Gastrocnemius medialis (tissue), 4 donors: ENCODE measurements around the gene ZCCHC18. TPM values are rescaled to one million over a fixed set of nuclear protein-coding genes. Genes with fewer than 3 reads are reported as not detected.
A peak's percentile ranks its signal among the peaks of the same experiment; 100 is the strongest.
"Not testable (repeated sequence)": the region's sequence is repeated elsewhere in the genome, so short reads cannot be mapped to it uniquely, and the experiment has no call there.

Experiments used
- ATAC-seq, 2 donors: fragments of 150-250 bp; one replicate each; pipeline ENCODE4 v1.9.1; 2016
- DNase-seq, 2 donors: peaks; one replicate each; pipeline ENCODE4 v3.0.0-alpha.2; 2019
- H3K27ac ChIP-seq, 4 donors: fragments of 200-600 bp; sonication (generic); 1 replicate in 1 of 4; 2 replicates in 3 of 4; pipeline ENCODE4 v1.5.1; 2016 to 2018; ENCODE audit warnings: mild to moderate bottlenecking in 2 of 4, moderate library complexity in 1 of 4
- H3K27me3 ChIP-seq, 3 donors: fragments of 200-600 bp; sonication (generic) in 2 of 3; 1 replicate in 1 of 3; 2 replicates in 2 of 3; pipeline versions ENCODE4 v1.5.1 to v1.6.0; 2016 to 2019; ENCODE audit warnings: mild to moderate bottlenecking in 1 of 3, moderate library complexity in 1 of 3
- H3K36me3 ChIP-seq, 2 donors: fragments of 200-600 bp; sonication (generic) in 1 of 2; one replicate each; pipeline ENCODE4 v1.5.1; 2017 to 2018
- H3K4me1 ChIP-seq, 2 donors: fragments of 200-600 bp; sonication (generic) in 1 of 2; one replicate each; pipeline ENCODE4 v1.5.1; 2016 to 2017; ENCODE audit warnings: mild to moderate bottlenecking in 2 of 2
- H3K4me3 ChIP-seq, 4 donors: fragments of 200-600 bp; sonication (generic) in 3 of 4; 1 replicate in 1 of 4; 2 replicates in 3 of 4; pipeline ENCODE4 v1.5.1; 2016 to 2019; ENCODE audit warnings: mild to moderate bottlenecking in 2 of 4
- H3K9me3 ChIP-seq, 3 donors: fragments of 200-600 bp; sonication (generic) in 2 of 3; 1 replicate in 1 of 3; 2 replicates in 2 of 3; pipeline ENCODE4 v1.5.1; 2016 to 2019
- POLR2A ChIP-seq, 2 donors: fragments of 450-650 bp; IDR thresholded peaks; one replicate each; pipeline ENCODE4 v1.6.1; 2017; ENCODE audit warnings: antibody characterized with exemption in 2 of 2, mild to moderate bottlenecking in 2 of 2, moderate library complexity in 2 of 2
- in situ Hi-C, 4 donors: fragments of 200-750 bp; cut with MboI; loops; one replicate each; pipeline versions ENCODE4 v1.15.0 to v1.8.0; 2017; ENCODE audit warnings: low sequenced_read_pairs in 4 of 4
- intact Hi-C: fragments of 100-400 bp; cut with DNase I; formaldehyde crosslinking; loops from one replicate; pipeline ENCODE4 v1.15.1; 2023; ENCODE audit warnings: low total_unique reads
- total RNA-seq, 4 donors: library from RNA; depleted of rRNA; stranded (reverse); fragments of >200 nt; gene quantifications; one replicate each; pipeline versions ENCODE4 v1.1.0 to v1.2.3, GENCODE V29; 2016
- TF ChIP-seq, protein P1 (sequence below), 5 experiments: fragments of 450-650 bp in 3 of 5; fragments of 200-600 bp in 2 of 5; sonication (generic) in 2 of 5; IDR thresholded peaks in 4 of 5; conservative IDR thresholded peaks in 1 of 5; 1 replicate in 4 of 5; 2 replicates in 1 of 5; pipeline ENCODE4 v1.5.1; 2016 to 2019; ENCODE audit warnings: antibody characterized with exemption in 5 of 5, mild to moderate bottlenecking in 3 of 5, moderate library complexity in 3 of 5

ZCCHC18 gene
- not detected for total RNA-seq

DNA sequence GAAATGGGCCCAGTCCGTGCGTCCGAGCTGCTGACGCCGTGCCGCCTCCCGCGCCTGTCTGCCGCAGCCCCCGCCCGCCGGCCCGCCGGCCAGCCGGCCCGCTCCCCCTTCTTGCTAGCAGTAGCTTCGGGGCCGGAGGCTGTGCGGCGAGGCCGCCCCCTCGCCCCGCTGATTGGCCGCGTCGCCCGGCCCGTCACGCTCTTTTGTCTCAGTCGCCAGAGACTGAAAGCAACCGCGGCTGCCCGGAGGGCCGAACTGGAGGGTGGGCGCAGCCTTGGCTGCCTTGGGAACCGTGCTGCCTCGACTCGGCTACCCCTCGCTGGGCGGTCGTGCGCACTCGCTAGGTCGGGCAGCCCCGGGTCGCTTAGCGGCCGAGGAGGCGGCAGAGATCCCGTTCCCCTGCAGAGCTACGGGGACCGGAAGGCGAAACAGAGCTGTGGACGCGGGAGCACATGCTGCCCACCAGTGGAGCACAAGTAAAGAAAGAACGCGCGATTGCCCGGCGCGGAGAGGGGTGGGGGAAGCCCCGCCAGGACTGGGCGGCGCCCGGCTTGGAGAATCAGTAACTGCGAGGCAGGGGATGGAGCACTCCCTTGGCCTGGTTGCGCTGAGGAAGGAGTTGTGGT is at the start of gene ZCCHC18:
Gene ZCCHC18, plus strand, starts transcription at position 198 of the 626 bp plus-strand sequence. CDS start 1,589 bp downstream, outside the sequence.
- in situ Hi-C loops (no loop called here), intact Hi-C loops (loop anchor here (2.0 kb wide), 2 partner anchors 14 to 24 kb away; no protein-coding TSS in a partner anchor)
- H3K36me3 ChIP-seq, result no peaks in the 10 kb centered on the region
- DNase-seq (no peak), ATAC-seq (peak; percentile 26 to 55)
- TF ChIP-seq, protein P1, sequence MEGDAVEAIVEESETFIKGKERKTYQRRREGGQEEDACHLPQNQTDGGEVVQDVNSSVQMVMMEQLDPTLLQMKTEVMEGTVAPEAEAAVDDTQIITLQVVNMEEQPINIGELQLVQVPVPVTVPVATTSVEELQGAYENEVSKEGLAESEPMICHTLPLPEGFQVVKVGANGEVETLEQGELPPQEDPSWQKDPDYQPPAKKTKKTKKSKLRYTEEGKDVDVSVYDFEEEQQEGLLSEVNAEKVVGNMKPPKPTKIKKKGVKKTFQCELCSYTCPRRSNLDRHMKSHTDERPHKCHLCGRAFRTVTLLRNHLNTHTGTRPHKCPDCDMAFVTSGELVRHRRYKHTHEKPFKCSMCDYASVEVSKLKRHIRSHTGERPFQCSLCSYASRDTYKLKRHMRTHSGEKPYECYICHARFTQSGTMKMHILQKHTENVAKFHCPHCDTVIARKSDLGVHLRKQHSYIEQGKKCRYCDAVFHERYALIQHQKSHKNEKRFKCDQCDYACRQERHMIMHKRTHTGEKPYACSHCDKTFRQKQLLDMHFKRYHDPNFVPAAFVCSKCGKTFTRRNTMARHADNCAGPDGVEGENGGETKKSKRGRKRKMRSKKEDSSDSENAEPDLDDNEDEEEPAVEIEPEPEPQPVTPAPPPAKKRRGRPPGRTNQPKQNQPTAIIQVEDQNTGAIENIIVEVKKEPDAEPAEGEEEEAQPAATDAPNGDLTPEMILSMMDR (IDR thresholded peaks at IDR 0.05 in 4 of 5, conservative IDR thresholded peaks at IDR 0.05 in 1 of 5), result no peak
- no peak for TF ChIP-seq POLR2A (IDR thresholded peaks at IDR 0.05)
- H3K27me3 ChIP-seq, result peaks cover 0 to 8% (median 3%) of the 10 kb centered on the region in 3 donors
- peak within 1 kb of the TSS in 3 of 4 donors; percentile 12 to 57 (median 49) for H3K27ac ChIP-seq
- no peaks in the 10 kb centered on the region for H3K9me3 ChIP-seq
- H3K4me1 ChIP-seq, result no peaks in the 10 kb centered on the region
- peak within 1 kb of the TSS; percentile 46 to 68 (median 58) for H3K4me3 ChIP-seq

DNA sequence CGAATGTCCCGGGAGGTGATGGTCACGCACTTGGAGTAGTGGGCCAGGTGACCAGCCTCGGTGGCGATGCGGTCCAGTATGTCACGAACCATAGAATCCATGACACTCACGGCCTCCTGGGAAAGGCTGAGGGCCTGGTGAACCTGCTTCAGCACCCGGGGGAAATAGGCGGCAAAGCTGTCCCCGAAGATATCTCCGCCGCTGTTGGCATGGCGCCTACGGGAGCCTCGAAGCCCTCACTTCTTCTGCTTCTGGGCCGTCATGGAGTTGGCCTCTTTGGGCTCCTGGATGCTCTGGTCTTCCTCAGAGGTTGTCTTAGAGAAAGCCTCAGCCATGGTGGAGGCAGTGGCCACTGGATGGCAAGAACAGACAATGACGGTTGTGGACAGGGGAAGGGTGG is 49.7 kb upstream of the ZCCHC18 start:
- H3K36me3 ChIP-seq, H3K4me1 ChIP-seq, in situ Hi-C loops, H3K9me3 ChIP-seq, intact Hi-C loops, H3K27ac ChIP-seq, H3K27me3 ChIP-seq, H3K4me3 ChIP-seq, DNase-seq, ATAC-seq: not testable (repeated sequence)

DNA sequence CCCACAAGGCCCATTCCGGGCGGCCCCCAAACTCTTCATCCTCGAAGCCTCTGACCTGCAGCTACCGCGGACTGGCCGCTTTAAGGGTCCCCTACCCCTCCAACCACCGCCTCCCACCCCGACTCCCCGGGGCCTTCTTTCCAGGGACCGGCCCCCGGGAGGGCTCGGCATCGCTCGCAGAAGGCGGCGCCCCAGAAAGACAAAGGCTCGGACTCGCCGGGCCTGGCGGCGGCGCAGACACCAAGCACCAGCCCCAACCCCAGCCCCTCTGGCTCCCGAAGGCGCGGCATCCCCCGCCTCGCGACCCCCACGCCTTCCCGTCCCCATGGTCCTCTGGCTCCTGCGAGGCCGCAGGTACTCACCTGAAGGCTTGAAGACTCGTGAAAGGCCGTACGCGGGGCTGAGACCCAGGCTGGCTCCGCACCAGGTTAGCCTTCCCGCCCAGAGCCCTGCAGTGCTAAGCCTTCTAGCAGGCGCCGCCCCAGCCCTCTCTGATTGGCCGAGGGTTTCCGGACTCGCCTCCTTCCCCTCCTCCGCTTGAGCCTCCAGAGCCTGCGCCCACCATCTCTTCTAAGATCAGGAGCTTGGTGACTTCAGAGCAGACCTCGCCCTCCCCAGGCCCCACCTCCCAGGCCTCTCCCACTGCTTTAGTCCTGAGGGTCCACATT is 36.4 kb upstream of the ZCCHC18 start, which contains the start of gene TMSB15C:
Gene TMSB15C, minus strand, starts transcription at position 459 of the 668 bp plus-strand sequence.
- H3K36me3 ChIP-seq, DNase-seq, H3K27me3 ChIP-seq, H3K4me1 ChIP-seq, H3K27ac ChIP-seq, intact Hi-C loops, H3K4me3 ChIP-seq, in situ Hi-C loops, ATAC-seq, H3K9me3 ChIP-seq: not testable (repeated sequence)

DNA sequence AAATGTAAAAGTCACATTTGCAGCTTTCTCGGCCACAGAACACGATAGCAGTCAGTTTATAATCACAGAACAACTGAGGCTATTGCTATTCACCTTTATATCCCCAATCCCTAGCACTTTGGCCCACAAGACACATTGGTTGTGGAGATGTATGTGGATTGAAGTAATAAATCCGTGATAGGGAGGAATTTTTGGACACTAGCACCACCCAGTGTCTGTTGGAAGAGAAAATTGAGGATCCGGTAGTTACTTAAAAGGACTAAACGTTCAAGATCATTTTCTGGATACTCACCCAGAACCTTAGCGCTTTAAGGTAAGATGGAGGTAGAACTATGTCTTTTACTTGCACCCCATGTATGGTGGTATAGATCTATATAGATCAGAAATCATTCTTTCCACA is 34.5 kb upstream of the ZCCHC18 start:
- H3K36me3 ChIP-seq, in situ Hi-C loops, H3K4me1 ChIP-seq, DNase-seq, intact Hi-C loops, H3K9me3 ChIP-seq, H3K27me3 ChIP-seq, ATAC-seq, H3K27ac ChIP-seq, H3K4me3 ChIP-seq: not testable (repeated sequence)

DNA sequence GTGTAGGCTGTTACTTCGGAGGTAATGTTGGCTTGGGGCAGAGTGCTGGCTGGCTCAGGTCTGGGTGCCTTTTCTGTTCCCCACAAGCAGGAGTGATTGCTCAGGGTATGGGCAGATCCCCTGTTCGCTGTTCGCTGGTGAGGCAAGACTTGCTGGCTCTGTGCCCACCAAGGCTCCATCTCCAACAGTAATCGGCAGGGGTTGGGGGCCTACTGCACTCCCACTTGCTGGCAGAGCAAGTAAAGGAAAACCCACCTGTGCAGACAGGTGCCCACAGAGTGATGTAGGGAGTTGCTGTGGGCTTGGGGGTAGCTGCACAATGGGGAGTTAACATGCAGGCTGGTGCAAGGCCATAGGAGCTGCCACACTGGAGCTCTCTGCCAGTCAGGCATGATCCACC is 28.3 kb upstream of the ZCCHC18 start:
- Histone ChIP-seq H3K4me1 (no peaks in the 10 kb centered on the region), H3K4me3 (no peak overlapping the region), H3K9me3 (no peaks in the 10 kb centered on the region), H3K27ac (no peak overlapping the region), H3K36me3 (no peaks in the 10 kb centered on the region), H3K27me3 (peaks cover 0 to 3% (median 0%) of the 10 kb centered on the region in 3 donors)
- DNase-seq (no peak), ATAC-seq (no peak)
- intact Hi-C loops (no loop called here), in situ Hi-C loops (no loop called here)
- TF ChIP-seq, protein P1 (IDR thresholded peaks at IDR 0.05 in 4 of 5, conservative IDR thresholded peaks at IDR 0.05 in 1 of 5), result no peak
- TF ChIP-seq POLR2A (IDR thresholded peaks at IDR 0.05), result no peak

DNA sequence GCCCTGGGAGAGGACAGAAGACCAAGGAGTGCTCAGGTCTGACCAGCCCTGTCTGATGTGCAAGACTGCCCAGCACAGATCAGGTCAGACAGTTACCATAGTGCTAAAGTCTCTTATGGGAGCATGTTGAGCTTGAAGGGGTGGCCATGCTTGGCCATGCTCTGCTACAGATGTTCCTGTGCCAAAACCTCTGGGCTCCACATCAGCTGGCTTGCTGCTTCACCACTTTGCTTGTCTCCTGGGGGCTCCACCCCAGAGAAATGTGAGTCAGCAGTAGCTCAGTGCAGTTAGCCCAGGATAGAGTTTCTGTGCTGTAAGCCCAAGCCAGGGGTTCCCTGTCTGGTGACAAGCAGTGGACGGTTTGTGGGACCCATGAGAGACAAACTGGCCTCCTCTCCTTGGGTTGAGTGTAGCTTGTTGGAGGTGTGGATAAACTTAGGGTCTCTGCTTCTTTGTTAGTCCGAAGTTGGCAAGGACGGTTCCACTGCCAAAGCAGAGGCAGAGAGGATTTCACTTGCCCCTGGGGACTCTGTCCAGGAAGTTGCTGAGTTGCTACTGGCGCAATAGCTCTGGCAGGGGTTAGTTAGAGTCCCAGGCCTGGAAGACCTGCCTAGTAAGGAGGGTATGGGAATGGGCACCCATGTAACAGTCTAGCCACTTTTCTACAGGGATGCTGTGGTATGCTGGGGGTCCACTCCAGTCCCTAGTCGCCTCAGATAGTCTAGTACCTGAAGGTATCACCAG is 27.6 kb upstream of the ZCCHC18 start:
- H3K4me1 ChIP-seq, result no peaks in the 10 kb centered on the region
- no peaks in the 10 kb centered on the region for H3K9me3 ChIP-seq
- DNase-seq (no peak), ATAC-seq (no peak)
- H3K4me3 ChIP-seq, result no peak overlapping the region
- in situ Hi-C loops (no loop called here), intact Hi-C loops (no loop called here)
- TF ChIP-seq POLR2A (IDR thresholded peaks at IDR 0.05), result no peak
- TF ChIP-seq, protein P1 (IDR thresholded peaks at IDR 0.05 in 4 of 5, conservative IDR thresholded peaks at IDR 0.05 in 1 of 5), result no peak
- peaks cover 0 to 8% (median 0%) of the 10 kb centered on the region in 3 donors for H3K27me3 ChIP-seq
- H3K36me3 ChIP-seq, result no peaks in the 10 kb centered on the region
- H3K27ac ChIP-seq, result no peak overlapping the region
